Measurements from ENCODE around the gene CDCA7L.

The CDCA7L gene

DNA sequence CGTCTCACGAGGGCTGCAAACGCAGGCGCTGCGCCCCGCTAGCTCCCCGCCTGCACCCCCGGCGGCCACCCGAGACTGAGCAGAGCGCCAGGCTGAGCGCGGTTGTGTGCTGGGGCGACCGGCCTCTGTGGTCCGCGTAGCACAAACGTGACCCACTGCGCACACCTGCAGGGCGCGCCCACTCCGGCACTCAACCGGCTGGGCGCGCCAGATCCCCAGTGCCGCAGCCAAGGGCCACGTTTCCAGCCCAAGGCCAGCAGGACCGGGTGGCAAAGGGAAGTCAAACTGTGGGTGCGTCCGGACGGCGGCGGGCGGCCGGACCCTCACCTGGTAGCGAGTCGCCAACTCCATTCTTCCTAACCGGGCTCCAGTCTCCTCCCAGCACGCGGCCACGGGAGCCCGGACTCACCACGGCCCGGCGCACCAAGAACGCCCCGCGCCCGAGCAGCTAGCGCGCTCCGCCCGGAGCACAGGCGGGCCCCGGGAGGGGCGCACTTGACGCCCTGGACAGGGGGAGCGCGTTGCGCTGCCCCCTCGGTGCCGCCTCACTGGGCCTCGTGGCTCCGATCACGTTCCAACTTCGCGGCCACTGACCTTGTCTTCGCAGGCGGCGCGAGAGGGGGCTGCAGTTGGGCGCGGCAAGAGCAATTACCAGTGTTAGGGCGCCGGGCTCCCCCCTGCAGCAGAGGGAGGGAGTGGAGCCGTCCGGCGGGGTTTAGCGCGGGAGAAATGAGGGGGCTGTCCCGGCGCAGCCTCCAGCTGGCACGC is at the start of gene CDCA7L:
Gene CDCA7L, minus strand, starts transcription at position 446 of the 768 bp plus-strand sequence. Its CDS starts 95 bp downstream, at position 351.
- DNase-seq (ENCODE audit: extremely low spot score, insufficient read length, low read depth) (peak; percentile 76), FAIRE-seq (peak; percentile 57)

- DNase-seq (ENCODE audit: extremely low spot score, insufficient read length, low read depth) (no peak), FAIRE-seq (no peak)
These were observed 40.4 kb upstream of the CDCA7L start for GRCh38 chr7:21986096-21986495.

DNA sequence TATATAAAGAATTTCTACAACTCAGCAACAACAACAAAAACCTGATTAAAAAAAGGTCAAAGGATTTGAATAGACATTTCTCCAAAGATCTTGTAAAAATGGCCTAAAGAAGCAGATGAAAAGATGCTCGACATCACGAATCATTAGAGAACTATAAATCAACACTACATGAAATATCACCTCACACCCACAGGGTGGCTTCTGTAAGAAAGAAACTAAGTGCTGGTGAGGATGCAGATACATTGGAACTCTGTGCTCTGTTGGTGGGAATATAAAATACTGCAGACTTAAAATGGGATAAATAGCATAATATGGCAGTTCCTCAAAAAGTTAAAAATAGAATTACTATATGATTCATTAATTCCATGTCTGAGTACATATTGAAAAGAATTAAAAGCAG is 38.3 kb upstream of the CDCA7L start:
- no peak for FAIRE-seq
- no peak for DNase-seq (ENCODE audit: extremely low spot score, insufficient read length, low read depth)

DNA sequence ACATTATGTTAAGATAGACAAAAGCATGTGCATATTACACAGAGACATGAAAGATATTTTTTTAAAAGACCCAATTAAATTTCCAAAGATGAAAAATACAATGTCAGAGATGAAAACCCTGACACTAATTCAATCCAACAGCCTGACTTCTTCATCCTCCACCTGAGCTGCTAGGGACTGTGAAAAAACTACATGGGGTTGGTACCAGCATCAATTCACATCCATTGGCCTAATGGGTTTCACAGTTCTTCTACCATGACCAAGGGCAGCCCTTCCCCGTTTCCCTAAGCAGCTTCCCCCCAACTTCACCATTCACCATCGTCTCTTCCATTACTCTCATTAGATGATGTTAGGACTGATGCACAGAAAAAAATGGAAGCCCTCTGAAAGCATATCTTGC is 37.4 kb upstream of the CDCA7L start:
- DNase-seq (ENCODE audit: extremely low spot score, insufficient read length, low read depth) (no peak), FAIRE-seq (no peak)

- DNase-seq (ENCODE audit: extremely low spot score, insufficient read length, low read depth) (no peak), FAIRE-seq (no peak)
These were observed 35.8 kb upstream of the CDCA7L start for GRCh38 chr7:21981524-21981923.

GRCh38 chr7:21980926-21981500 is 35.3 kb upstream of the CDCA7L start:
- no peak for FAIRE-seq

DNA sequence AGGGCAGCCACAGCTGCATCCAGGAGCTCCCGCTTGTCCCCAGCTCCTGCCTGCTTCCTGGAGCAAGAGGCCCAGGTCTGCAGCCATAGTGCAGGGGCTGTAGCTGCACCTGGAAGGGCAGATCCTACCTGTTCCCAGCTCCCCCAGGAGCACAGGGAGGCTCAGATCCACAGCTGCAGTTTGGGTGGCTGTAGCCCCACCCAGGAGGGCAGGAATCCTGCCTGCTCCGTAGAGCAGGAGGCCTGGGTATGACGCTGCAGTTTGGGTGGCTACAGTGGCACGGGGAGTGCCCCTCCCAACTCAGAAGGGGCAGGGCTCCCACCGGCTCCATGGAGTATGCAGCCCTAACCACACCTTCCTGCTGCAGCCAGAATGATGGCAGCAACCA is 26.7 kb upstream of the CDCA7L start:
- no peak for FAIRE-seq
- no peak for DNase-seq (ENCODE audit: extremely low spot score, insufficient read length, low read depth)

More at GRCh38 chr7:21980926-21981500, 35.3 kb upstream of the CDCA7L start:
- no peak for DNase-seq (ENCODE audit: extremely low spot score, insufficient read length, low read depth)

DNA sequence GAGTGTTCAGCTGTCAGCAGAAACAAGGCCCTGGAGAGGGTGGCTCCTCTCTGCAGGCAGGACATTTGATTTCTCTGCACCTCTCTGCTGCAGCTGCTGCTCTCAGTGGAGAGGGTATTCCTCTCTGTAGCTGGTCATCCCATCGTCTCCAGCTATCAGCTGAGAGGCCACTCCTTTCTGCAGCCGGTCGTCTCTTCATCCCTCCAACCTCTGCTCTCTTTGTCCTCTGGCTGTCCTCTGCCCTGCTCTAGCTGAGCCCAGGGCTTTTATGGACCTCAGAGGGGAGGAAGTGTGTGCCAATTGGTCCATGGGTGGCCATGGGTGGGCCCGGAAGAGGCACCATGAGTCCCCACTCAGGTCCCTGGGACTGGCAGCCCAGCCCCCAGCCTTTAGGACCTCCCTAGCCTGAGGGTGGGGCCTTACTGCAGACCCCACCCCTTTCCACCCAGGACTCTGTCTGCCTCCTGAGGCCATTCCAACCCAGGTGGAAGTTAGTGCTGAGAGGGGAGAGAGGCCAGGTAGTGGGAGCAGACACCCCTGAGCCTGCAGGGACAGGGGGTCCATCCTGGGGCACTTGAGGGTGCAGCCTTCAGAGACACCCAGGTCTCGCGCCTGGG is 26.2 kb upstream of the CDCA7L start:
- FAIRE-seq (no peak), DNase-seq (ENCODE audit: extremely low spot score, insufficient read length, low read depth) (no peak)

GRCh38 chr7:21969822-21970221 is 24.1 kb upstream of the CDCA7L start:
- no peak for FAIRE-seq
- no peak for DNase-seq (ENCODE audit: extremely low spot score, insufficient read length, low read depth)

- no peak for DNase-seq (ENCODE audit: extremely low spot score, insufficient read length, low read depth)
- FAIRE-seq: peak; percentile 42
These were observed 21.9 kb upstream of the CDCA7L start for GRCh38 chr7:21967598-21968003.

GRCh38 chr7:21966271-21966670 is 20.6 kb upstream of the CDCA7L start:
- DNase-seq (ENCODE audit: extremely low spot score, insufficient read length, low read depth): peak; percentile 23
- peak; percentile 66 for FAIRE-seq

- DNase-seq (ENCODE audit: extremely low spot score, insufficient read length, low read depth) (no peak), FAIRE-seq (no peak)
These were observed 19.6 kb upstream of the CDCA7L start for GRCh38 chr7:21965291-21965690.

DNA sequence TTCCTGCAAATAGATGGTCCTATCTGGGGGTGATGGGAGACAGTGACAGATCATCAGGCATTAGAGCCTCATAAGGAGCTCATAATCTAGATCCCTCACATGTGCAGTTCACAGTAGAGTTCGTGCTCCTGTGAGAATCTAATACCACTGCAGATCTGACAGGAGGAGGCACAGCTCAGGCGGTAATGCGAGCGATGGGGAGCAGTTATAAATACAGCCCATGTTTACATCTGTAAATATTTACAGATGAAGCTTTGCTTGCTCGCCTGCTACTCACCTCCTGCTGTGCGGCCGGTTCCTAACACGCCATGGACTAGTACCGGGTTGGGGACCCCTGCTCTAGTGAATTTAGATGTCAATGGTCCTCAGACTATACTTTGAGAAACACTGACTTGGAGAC is 17.0 kb upstream of the CDCA7L start:
- DNase-seq (ENCODE audit: extremely low spot score, insufficient read length, low read depth): no peak

GRCh38 chr7:21960922-21961321 is 15.2 kb upstream of the CDCA7L start:
- FAIRE-seq (no peak), DNase-seq (ENCODE audit: extremely low spot score, insufficient read length, low read depth) (no peak)

More for the DNA sequence above, 17.0 kb upstream of the CDCA7L start:
- FAIRE-seq: no peak

GRCh38 chr7:21959387-21959776 is 13.7 kb upstream of the CDCA7L start:
- no peak for FAIRE-seq

GRCh38 chr7:21953781-21954180 is 8.1 kb upstream of the CDCA7L start:
- DNase-seq (ENCODE audit: extremely low spot score, insufficient read length, low read depth) (no peak), FAIRE-seq (no peak)

More at GRCh38 chr7:21959387-21959776, 13.7 kb upstream of the CDCA7L start:
- no peak for DNase-seq (ENCODE audit: extremely low spot score, insufficient read length, low read depth)

DNA sequence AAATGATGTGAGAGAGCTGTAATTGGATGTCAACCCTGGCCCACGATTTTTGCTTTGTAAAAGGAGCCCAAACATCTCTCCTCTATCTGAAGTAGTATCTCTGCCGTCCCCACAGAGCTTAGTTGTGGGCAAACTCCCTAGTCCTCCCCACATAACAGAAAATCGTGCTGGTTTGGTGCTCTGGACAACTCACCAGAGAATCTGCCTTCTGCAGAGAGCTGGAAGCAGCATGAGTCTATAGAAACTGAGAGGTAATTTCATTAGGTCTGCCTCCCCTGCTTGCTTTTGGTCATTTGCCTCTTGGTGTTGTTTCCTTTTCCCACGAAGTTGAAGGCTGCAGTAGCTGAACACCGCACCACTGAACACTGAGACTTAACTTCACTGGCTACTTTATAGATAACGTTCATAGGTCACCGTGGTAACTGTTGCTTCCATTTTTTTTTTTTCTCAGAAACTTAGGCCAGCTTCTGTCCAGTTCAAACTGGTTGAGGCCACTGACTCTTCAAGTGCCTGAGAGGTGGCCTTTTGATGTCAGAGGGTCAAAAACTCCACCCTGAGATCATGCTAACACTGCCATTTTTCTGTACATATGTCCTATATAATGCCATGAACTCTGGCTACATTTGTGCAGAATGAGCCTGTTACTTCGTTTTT is 3.3 kb upstream of the CDCA7L start:
- no peak for DNase-seq (ENCODE audit: extremely low spot score, insufficient read length, low read depth)
- no peak for FAIRE-seq

GRCh38 chr7:21948364-21948763 is 2.7 kb upstream of the CDCA7L start:
- FAIRE-seq: no peak

GRCh38 chr7:21947946-21948345 is 2.2 kb upstream of the CDCA7L start:
- DNase-seq (ENCODE audit: extremely low spot score, insufficient read length, low read depth) (no peak), FAIRE-seq (no peak)

More at GRCh38 chr7:21948364-21948763, 2.7 kb upstream of the CDCA7L start:
- no peak for DNase-seq (ENCODE audit: extremely low spot score, insufficient read length, low read depth)

DNA sequence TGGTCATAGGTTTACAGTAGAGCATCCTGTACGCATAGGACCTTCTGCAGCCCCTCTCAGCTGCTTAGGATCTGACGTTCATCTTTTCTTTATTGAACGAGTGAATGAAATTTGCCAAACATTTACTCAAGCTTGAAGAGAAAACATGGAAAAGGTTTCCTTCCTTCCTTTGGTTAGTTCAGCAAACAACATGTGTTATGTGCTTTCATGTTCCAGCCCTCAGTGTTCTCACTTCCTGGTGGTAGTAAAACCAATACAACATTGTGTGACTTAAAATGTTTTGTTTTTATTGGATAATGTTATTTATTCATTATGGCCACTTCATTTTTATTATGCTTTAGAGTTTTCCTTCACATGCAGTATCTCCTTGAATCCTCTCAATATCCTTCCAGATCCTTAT is 1.4 kb upstream of the CDCA7L start:
- DNase-seq (ENCODE audit: extremely low spot score, insufficient read length, low read depth): no peak
- no peak for FAIRE-seq

- DNase-seq (ENCODE audit: extremely low spot score, insufficient read length, low read depth) (no peak), FAIRE-seq (no peak)
These were observed 567 bp upstream of the CDCA7L start for GRCh38 chr7:21946222-21946709.

All from GM18507 (cell line).